ENCODE measurements around the gene KRTAP5-7. TPM values are rescaled to one million over a fixed set of nuclear protein-coding genes. Genes with fewer than 3 reads are reported as not detected.
"Not testable (repeated sequence)": the region's sequence is repeated elsewhere in the genome, so short reads cannot be mapped to it uniquely, and the experiment has no call there.

The KRTAP5-7 gene
- total RNA-seq, 1 experiment from 2014 or later = not detected

DNA sequence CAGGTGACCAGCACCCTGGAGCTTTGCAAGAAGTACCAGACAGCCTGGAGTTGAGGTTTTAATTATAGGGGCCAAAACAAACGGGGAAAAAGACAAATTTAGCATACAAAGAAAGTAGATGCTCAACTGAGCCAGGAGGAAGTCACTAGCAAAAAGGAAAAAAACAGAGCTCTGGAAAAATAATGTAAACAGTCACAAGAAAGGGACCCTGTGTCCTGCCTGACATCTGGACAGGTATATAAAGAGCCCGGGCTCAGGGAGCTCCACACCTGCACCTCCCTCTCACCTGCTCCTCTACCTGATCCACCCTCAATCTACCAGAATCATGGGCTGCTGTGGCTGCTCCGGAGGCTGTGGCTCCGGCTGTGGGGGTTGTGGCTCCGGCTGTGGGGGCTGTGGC is 38.2 kb downstream of the KRTAP5-7 start, which contains the start of gene KRTAP5-10:
Gene KRTAP5-10, plus strand, starts transcription at position 301 of the 400 bp plus-strand sequence. Its CDS starts 25 bp downstream, at position 326.
- no peak within 1 kb of the TSS for H3K27ac Mint-ChIP-seq (ENCODE audit: unreplicated experiment)
- H3K4me1 Mint-ChIP-seq (ENCODE audit: low read depth, unreplicated experiment) = peaks cover 7% of the 10 kb centered on the region
- POLR2A ChIA-PET = no interaction called here
- no peaks in the 10 kb centered on the region for H3K36me3 Mint-ChIP-seq (ENCODE audit: insufficient read depth, unreplicated experiment)
- no peak for DNase-seq
- H3K27me3 ChIP-seq (replicated peaks; ENCODE audit: control insufficient read depth, insufficient read depth, low read length) = no peaks in the 10 kb centered on the region
- intact Hi-C loops (cut with micrococcal nuclease; ENCODE audit: unreplicated experiment) = no loop called here
- peaks cover 19% of the 10 kb centered on the region for H3K9me3 Mint-ChIP-seq (ENCODE audit: unreplicated experiment)
- H3K4me3 ChIP-seq (ENCODE audit: low read depth, low read length) = no peak within 1 kb of the TSS
- TF ChIP-seq, protein P1, sequence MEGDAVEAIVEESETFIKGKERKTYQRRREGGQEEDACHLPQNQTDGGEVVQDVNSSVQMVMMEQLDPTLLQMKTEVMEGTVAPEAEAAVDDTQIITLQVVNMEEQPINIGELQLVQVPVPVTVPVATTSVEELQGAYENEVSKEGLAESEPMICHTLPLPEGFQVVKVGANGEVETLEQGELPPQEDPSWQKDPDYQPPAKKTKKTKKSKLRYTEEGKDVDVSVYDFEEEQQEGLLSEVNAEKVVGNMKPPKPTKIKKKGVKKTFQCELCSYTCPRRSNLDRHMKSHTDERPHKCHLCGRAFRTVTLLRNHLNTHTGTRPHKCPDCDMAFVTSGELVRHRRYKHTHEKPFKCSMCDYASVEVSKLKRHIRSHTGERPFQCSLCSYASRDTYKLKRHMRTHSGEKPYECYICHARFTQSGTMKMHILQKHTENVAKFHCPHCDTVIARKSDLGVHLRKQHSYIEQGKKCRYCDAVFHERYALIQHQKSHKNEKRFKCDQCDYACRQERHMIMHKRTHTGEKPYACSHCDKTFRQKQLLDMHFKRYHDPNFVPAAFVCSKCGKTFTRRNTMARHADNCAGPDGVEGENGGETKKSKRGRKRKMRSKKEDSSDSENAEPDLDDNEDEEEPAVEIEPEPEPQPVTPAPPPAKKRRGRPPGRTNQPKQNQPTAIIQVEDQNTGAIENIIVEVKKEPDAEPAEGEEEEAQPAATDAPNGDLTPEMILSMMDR (IDR thresholded peaks at IDR 0.05; ENCODE audit: insufficient read depth in 1 of 2, low read depth in 1 of 2, low read length in 1 of 2, severe bottlenecking in 1 of 2, unreplicated experiment in 1 of 2) = no peak
- no peaks in the 10 kb centered on the region for H3K9me3 ChIP-seq
- BruUV-seq (replicated peaks) = no TSS peak
- H3K36me3 ChIP-seq (ENCODE audit: control insufficient read depth, insufficient read depth, low read length) = no peaks in the 10 kb centered on the region
- CTCF ChIA-PET = no interaction called here
- H3K4me1 ChIP-seq = no peaks in the 10 kb centered on the region
- H3K4me3 Mint-ChIP-seq (ENCODE audit: unreplicated experiment) = no peak within 1 kb of the TSS
- H3K27me3 Mint-ChIP-seq (ENCODE audit: insufficient read depth, unreplicated experiment) = peaks cover 20% of the 10 kb centered on the region

DNA sequence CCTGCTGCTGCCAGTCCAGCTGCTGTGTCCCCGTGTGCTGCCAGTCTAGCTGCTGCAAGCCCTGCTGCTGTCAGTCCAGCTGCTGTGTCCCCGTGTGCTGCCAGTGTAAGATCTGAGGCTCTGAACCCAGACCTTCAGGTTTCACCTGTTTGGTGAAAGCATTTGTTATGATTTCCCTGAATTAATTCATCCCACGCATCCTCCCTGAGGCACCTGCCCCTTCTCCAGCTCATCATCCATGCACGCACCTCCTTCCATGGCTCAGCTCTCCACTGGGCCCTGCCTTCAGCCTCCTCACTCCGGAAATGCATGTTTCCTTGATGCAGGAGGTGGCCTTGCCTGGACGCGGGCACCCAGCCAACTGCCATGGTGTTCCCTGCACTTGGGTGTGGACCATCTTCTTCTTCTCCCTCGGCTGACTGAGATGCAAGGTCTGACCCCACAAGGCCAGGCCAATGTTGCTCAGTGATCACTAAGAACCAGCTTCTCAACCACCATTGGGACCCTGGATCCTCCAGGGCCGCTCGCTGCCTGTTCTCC is 39.1 kb downstream of the KRTAP5-7 start:
- DNase-seq = peak in 1 of 2 experiments; percentile 25
- Histone ChIP-seq H3K27me3 (replicated peaks; ENCODE audit: control insufficient read depth, insufficient read depth, low read length) (no peaks in the 10 kb centered on the region), H3K4me3 (ENCODE audit: low read depth, low read length) (no peak overlapping the region), H3K36me3 (ENCODE audit: control insufficient read depth, insufficient read depth, low read length) (no peaks in the 10 kb centered on the region), H3K4me1 (no peaks in the 10 kb centered on the region), H3K9me3 (no peaks in the 10 kb centered on the region)
- POLR2A ChIA-PET = no interaction called here
- TF ChIP-seq, protein P1 (IDR thresholded peaks at IDR 0.05; ENCODE audit: insufficient read depth in 1 of 2, low read depth in 1 of 2, low read length in 1 of 2, severe bottlenecking in 1 of 2, unreplicated experiment in 1 of 2) = no peak
- Mint-ChIP-seq H3K36me3 (ENCODE audit: insufficient read depth, unreplicated experiment) (no peaks in the 10 kb centered on the region), H3K4me3 (ENCODE audit: unreplicated experiment) (no peak overlapping the region), H3K27me3 (ENCODE audit: insufficient read depth, unreplicated experiment) (peaks cover 17% of the 10 kb centered on the region), H3K27ac (ENCODE audit: unreplicated experiment) (no peak overlapping the region), H3K9me3 (ENCODE audit: unreplicated experiment) (peaks cover 15% of the 10 kb centered on the region), H3K4me1 (ENCODE audit: low read depth, unreplicated experiment) (peaks cover 13% of the 10 kb centered on the region)
- BruUV-seq (replicated peaks) = no TSS peak
- intact Hi-C loops (cut with micrococcal nuclease; ENCODE audit: unreplicated experiment) = no loop called here
- CTCF ChIA-PET = no interaction called here

DNA sequence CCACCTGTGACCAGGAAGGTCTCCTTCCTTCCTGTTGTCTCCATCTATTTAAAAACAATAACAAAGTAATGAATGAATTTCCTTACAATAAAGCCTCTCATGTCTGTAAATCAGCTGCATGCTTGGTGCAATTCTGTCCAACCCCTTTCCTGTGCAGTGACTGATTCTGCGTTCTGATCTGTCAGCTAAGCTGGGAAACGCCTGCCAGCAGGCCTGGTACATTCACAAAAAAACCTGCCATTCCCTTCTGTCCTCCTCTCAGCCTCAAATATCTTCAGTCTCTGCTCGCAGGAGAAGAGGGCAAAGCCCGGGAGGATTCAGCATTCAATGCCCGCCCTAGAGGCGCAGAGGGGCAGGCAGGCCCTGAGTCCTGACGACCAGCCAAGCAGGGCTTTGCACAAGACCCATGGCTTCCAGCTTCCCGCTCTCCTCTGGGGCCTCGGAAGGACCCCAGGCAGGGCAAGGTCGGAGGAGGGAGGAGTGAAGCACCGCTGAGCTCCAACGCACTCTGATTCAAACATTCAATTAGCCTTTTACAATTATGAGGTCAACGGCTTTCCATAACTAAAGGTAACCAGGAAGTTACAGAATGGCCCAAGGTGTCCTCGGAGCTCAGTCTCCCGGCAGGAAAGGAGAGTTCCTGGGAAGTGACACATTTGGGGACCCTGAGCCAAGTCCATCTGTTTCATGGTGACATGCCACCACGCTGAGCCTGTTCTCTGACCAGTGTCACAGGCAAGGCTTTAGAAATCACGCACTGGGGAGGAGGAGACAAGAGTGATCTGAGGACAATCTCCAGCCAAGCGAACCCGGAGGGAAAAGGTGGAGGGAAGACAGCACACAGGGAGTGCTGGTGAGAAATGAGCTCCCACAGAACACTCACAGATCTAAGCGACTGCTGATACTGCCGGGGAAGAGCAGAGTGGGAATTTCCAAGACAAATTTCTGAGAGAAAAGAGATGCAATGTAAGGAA is 39.8 kb downstream of the KRTAP5-7 start:
- DNase-seq = peak in 1 of 2 experiments; percentile 31
- H3K36me3 ChIP-seq (ENCODE audit: control insufficient read depth, insufficient read depth, low read length); H3K9me3 ChIP-seq; intact Hi-C loops (cut with micrococcal nuclease; ENCODE audit: unreplicated experiment); H3K9me3 Mint-ChIP-seq (ENCODE audit: unreplicated experiment); H3K27me3 ChIP-seq (replicated peaks; ENCODE audit: control insufficient read depth, insufficient read depth, low read length); H3K4me3 ChIP-seq (ENCODE audit: low read depth, low read length); CTCF ChIA-PET; H3K4me1 ChIP-seq; H3K27ac Mint-ChIP-seq (ENCODE audit: unreplicated experiment); H3K4me3 Mint-ChIP-seq (ENCODE audit: unreplicated experiment); BruUV-seq (replicated peaks); H3K36me3 Mint-ChIP-seq (ENCODE audit: insufficient read depth, unreplicated experiment): not testable (repeated sequence)
- Mint-ChIP-seq H3K27me3 (ENCODE audit: insufficient read depth, unreplicated experiment) (peaks cover 17% of the 10 kb centered on the region), H3K4me1 (ENCODE audit: low read depth, unreplicated experiment) (peaks cover 13% of the 10 kb centered on the region)
- POLR2A ChIA-PET = interaction anchor here (0.6 kb wide), 1 partner anchor 114 kb away, joined by 3 read pairs; the partner anchor contains the start of gene NADSYN1

DNA sequence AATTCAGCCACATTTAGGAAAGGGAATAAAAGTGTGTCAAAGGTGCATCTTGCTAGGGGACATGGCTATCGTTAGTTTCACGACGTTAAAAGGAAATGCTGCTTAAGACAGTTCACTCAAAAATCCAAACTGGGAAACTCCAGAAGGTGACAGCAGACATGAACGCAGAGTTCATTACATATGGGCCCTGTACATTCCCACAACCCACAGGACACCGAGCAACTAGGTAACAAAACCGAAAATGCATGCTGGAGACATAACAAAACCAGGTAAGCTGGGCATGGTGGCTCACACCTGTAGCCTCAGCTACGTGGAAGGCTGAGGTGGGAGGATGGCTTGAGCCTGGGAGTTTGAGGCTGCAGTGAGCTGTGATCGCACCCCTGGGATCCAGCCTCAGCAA is 40.6 kb downstream of the KRTAP5-7 start:
- H3K36me3 ChIP-seq (ENCODE audit: control insufficient read depth, insufficient read depth, low read length); H3K4me1 ChIP-seq; DNase-seq; H3K9me3 ChIP-seq; H3K27ac Mint-ChIP-seq (ENCODE audit: unreplicated experiment); CTCF ChIA-PET; H3K36me3 Mint-ChIP-seq (ENCODE audit: insufficient read depth, unreplicated experiment); H3K9me3 Mint-ChIP-seq (ENCODE audit: unreplicated experiment); BruUV-seq (replicated peaks); H3K4me3 Mint-ChIP-seq (ENCODE audit: unreplicated experiment); H3K27me3 ChIP-seq (replicated peaks; ENCODE audit: control insufficient read depth, insufficient read depth, low read length); H3K4me3 ChIP-seq (ENCODE audit: low read depth, low read length); POLR2A ChIA-PET; intact Hi-C loops (cut with micrococcal nuclease; ENCODE audit: unreplicated experiment): not testable (repeated sequence)
- peaks cover 13% of the 10 kb centered on the region for H3K4me1 Mint-ChIP-seq (ENCODE audit: low read depth, unreplicated experiment)
- H3K27me3 Mint-ChIP-seq (ENCODE audit: insufficient read depth, unreplicated experiment) = peaks cover 14% of the 10 kb centered on the region
